GM04504 (cell line): ENCODE results near the gene FKBP5.
"Not testable (repeated sequence)": the region's sequence is repeated elsewhere in the genome, so short reads cannot be mapped to it uniquely, and the experiment has no call there.

Experiments
- DNase-seq: peaks from one replicate; pipeline ENCODE4 v3.0.0-alpha.2; 2012; ENCODE audit warnings: low read depth

The FKBP5 gene

DNA sequence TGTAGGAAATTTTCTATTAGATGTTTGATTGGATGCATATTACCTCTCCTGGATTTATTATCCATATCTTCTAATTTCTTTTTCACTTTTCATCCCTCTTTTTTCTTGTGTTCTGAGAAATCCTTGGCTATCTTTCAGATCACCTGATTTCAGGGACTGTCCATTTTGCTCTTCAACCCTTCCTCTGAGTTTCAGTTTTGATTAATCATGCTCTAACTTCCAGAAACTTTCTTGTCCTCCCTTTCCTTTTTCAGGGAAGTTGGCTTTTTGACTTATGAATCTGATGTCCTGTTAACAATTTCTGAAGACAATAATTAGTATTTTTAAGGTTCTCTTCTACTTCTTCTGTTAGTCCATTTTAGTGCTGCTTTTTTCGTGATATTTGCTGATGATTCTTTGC, 79.1 kb downstream of the FKBP5 start:
- no peak for DNase-seq

DNA sequence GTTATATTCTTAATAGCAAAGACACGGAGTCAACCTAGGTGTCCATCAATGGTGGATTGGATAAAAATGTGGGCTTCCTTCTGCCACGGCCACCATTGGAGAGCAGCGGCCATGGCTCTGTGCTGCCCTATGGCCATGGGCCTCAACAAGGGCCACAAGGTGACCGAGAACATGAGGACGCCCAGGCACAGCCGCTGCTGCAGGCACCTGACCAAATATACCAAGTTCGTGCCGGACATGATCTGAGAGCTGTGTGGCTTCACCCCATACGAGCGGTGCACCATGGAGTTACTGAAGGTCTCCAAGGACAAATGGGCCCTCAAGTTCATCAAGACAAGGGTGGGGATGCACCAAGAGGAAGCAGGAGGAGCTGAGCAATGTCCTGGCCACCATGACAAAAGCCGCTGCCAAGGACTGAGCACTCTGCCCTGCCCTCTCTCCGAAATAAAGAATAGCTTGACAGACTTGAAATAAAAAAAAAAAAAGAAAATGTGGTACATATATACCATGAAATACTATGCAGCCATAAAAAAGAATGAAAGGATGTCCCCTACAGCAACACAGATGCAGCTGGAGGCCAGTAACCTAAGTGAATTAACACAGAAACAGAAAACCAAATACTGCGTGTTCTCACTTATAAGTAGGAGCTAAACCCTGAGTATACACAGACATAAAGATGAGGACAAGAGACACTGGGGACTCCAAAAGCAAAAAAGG, 81.0 kb downstream of the FKBP5 start:
- no peak for DNase-seq

DNA sequence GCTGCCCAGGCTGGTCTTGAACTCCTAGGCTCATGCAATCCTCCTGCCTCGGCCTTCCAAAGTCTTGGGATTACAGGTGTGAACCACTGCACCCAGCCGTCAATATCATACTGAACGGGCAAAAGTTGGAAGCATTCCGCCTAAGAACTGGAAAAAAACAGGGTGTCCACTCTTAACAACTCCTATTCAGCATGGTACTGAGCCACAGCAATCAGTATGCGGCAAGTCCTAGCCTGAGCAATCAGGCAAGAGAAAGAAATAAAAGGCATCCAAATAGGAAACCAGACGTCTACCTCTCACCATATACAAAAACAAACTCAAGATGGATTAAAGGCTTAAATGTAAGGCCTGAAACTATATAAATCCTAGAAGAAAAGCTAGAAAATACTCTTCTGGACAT, 83.1 kb downstream of the FKBP5 start:
- no peak for DNase-seq

DNA sequence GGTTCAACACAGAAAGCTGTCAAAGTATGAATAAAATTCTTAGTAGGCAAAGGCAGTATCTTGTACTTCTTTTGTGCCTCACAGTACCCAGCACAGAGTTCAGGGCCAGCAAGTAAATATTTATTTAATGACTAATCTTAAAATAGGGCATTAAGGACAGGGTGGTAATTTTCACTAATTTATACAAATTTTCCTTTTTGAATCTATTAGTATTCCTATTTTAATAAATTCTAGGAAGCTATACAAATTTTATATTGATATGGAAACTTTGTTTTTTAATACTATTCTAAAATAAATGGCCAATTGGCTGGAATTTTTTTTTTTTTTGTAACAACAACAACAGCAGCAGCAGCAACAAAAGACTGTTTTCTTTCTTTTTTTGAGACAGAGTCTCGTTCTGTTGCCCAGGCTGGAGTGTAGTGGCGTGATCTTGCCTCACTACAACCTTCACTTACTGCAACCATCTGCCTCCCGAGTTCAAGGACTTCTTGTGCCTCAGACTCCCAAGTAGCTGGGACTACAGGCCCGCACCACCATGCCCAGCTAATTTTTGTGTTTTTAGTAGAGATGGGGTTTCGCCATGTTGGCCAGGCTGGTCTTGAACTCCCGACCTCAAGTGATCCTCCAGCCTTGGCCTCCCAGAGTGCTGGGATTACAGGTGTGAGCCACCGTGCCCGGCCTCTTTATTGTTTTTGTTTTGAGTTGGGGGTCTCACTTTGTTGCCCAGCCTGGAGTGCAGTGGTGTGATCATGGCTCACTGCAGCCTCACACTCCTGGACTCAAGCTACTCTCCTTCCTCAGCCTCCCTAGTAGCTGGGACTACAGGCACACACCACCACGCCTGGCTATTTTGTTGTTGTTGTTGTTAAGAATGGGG, 85.2 kb downstream of the FKBP5 start:
- DNase-seq, result no peak

DNA sequence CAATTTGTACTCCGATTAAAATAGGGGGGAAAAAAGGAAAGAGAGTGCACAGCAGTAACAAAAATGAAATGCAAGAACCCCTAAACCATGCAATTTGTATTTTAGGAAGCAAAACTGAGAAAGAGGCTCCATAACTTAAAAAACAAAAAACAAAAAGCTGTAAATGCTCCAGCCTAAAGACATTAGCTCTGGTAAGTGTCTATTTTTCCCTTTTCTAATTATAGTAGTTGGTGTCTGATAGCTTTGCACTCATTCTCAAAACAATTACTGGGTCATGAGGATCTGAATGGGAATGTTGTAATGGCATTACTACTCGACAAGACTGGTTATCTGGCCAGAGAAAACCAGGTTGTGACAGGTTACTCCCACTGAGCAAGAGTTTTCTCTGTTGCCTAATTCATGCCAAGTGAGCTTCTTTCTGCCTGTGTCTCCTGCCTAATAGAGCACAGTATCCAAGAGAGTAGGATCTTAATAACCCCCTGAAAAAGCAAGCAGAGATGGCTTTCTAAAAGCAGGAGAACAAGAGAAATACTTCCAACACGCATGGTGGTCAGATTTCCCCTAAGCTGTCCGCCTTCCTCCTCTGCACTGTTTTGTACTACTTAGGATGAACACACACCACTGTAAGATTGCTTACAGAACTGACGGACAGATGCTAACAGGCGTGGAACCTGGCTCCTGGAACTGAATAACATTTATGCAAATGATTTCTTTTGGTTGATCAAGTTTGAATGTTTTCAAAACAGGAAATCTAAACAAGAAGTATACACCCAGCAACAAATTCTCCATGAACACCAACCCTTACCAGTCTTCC, 86.4 kb downstream of the FKBP5 start:
- DNase-seq, result no peak

DNA sequence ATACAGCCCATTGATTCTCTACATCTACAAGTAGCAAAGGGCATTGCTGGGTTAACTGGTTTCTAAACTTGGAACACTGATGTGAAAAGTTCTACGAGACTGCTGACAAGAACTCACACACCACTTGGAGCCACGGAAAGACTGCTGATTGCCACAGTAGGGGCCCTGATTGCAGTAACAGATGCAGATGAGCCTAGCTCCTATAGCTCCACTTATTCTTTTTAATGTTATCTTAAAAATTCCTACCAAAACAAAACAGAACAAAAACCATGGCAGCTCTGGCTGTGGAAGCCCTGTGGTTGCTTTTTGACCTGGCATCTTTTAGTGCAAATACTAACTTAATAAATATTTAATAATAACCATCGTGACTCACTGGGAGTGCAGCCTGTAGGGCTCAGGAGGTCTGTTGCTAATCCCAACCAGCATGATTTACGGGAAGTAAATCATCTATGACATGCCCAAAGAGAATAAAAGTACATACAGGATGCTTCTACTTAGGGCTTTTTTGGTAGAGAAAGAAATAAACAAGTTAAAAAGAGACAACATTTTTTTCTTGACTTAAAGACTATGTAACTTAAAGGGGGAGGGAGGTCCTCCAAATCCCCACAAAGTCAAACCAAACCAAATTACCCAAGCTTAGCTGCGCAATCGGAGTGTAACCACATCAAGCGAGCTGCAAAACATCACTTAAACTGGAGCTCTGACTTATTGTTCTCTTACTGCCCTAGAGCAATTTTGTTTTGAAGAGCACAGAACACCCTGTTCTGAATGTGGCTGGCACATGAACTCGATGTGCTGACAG, 87.2 kb downstream of the FKBP5 start:
- peak; percentile 33 for DNase-seq

- no peak for DNase-seq
Measured at GRCh38 chr6:35600659-35601125, 88.0 kb downstream of the FKBP5 start.

GRCh38 chr6:35599761-35600658, 88.7 kb downstream of the FKBP5 start:
- no peak for DNase-seq

DNA sequence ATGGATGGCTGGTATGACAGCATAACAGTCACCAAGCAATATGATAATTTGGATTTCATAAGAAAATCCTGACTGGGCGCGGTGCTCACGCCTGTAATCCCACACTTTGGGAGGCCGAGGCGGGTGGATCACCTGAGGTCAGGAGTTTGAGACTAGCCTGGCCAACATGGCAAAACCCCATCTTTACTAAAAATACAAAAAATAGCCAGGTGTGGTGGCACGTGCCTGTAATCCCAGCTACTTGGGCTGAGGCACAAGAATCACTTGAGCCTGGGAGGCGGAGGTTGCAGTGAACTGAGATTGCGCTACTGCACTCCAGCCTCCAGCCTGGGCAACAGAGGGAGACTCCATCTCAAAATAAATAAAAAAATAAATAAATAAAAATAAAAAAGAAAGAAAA, 90.1 kb downstream of the FKBP5 start:
- DNase-seq, result not testable (repeated sequence)

GRCh38 chr6:35596448-35597442, 92.0 kb downstream of the FKBP5 start:
- DNase-seq, result peak; percentile 60

GRCh38 chr6:35594503-35595186, 94.1 kb downstream of the FKBP5 start:
- DNase-seq, result no peak

DNA sequence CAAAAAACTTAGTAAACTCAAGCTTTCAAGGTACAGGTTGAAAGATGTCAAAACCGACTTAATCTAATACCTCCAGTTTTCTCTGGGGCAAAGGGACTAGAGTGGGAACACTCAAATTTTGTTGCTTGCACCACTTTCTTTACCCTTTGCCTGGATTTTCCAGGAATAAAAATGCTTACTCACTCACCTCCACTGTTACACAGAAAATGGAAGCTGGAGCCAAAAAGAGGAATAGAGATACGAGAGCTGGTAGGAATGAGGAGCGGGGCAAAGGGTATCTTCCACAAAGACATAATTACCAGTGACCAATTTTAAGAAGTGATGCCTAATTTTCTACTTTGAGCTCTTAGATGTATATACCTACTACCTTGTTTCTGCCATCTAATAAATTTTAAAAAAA, 96.5 kb downstream of the FKBP5 start:
- DNase-seq, result no peak

GRCh38 chr6:35590622-35591066, 98.1 kb downstream of the FKBP5 start:
- no peak for DNase-seq

GRCh38 chr6:35589904-35590303, 98.8 kb downstream of the FKBP5 start:
- no peak for DNase-seq

GRCh38 chr6:35589201-35589739, 99.4 kb downstream of the FKBP5 start:
- no peak for DNase-seq

DNA sequence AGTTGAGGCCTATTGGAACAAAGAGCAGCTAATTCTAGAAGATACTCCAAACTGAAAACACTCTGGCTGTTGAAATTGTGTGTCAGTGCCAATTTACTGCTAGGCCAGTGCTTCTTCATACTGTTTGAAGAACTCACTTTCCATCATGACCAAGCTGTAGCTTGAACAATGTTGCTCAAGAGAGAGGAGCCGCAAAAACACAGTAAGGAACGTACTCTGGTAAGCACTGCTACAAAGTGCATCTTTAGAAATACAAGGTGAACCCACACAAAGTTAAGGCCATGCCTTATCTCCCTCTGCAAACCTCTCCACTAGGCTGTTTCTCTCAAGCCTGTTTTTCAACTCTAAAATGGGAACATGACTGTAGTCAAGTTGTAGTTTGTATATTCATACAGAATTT, 101.5 kb downstream of the FKBP5 start:
- no peak for DNase-seq

GRCh38 chr6:35586542-35586941, 102.2 kb downstream of the FKBP5 start:
- DNase-seq, result no peak

GRCh38 chr6:35585658-35586057, 103.1 kb downstream of the FKBP5 start:
- no peak for DNase-seq
